ENCODE data around the gene HSF4.
"Not testable (repeated sequence)": the region's sequence is repeated elsewhere in the genome, so short reads cannot be mapped to it uniquely, and the experiment has no call there.

Gene HSF4

GRCh38 chr16:67164599-67165061 lies at the start of gene HSF4:
HSF4 (plus strand) TSS chr16:67164745; CDS start chr16:67164812, 67 bp downstream.
- no peak for FAIRE-seq
- TF ChIP-seq POLR2A (IDR thresholded peaks at IDR 0.05; ENCODE audit: low read depth, low read length): no peak

GRCh38 chr16:67114793-67115192 lies 49.8 kb upstream of the HSF4 start:
- DNase-seq (ENCODE audit: insufficient read length, low spot score) (no peak), FAIRE-seq (no peak)
- no peak for TF ChIP-seq POLR2A (IDR thresholded peaks at IDR 0.05; ENCODE audit: low read depth, low read length)

More at GRCh38 chr16:67164599-67165061, at the start of gene HSF4:
- no peak for DNase-seq (ENCODE audit: insufficient read length, low spot score)

DNA sequence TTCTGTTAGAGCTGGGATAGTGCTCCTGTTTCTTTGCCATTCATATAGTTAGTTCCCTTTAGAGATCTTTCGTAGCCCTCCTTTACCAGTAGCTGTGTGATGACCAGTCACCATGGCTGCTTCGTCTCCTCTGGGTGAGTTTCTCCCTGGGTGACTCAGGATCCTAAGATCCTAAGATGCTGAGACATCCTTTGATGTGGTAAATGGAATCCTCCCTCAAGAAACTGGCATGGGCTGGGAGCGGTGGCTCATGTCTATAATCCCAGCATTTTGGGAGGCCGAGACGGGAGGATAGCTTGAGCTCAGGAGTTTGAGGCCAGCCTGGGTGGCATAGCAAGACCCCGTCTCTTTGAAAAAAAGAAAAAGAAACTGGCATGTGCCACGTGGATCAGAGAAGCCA lies 48.9 kb upstream of the HSF4 start:
- peak; percentile 83 for FAIRE-seq

DNA sequence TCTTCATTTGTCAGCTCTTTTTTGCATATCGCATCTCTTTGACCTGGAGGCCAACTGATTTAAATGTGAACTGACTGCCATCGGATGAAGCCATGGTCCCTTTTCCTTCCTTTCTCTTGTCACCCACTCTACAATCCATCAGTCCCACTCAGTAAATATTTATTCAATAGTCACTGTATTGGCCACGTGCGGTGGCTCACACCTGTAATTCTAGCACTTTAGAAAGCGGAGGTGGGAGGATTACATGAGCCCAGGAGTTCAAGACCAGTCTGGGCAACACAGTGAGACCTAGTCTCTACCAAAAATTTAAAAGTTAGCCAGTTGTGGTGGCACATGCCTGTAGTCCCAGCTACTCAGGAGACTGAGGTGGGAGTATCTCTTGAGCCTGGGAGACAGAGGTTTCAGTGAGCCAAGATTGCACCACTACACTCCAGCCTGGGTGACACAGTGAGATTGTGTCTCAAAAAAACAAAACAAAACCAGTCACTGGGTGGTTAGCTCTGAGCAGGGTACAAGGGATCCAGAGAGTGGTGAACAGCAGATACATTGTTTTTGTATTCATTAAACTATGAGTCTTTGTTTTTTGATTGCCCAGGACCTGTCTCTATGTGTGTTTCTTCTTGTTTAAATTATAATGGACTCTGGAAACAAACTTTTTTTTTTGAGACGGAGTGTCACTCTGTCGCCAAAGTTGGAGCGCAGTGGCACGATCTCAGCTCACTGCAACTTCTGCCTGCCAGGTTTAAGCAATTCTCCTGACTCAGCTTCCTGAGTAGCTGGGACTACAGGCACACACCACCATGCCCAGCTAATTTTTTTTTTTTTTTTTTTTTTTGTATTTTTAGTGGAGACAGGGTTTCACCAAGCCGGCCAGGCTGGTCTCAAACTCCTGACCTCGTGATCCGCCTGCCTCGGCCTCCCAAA lies 47.9 kb upstream of the HSF4 start:
- FAIRE-seq: no peak
- no peak for DNase-seq (ENCODE audit: insufficient read length, low spot score)
- no peak for TF ChIP-seq POLR2A (IDR thresholded peaks at IDR 0.05; ENCODE audit: low read depth, low read length)

More for the DNA sequence above, 48.9 kb upstream of the HSF4 start:
- peak; percentile 97 for DNase-seq (ENCODE audit: insufficient read length, low spot score)
- TF ChIP-seq POLR2A (IDR thresholded peaks at IDR 0.05; ENCODE audit: low read depth, low read length): no peak

DNA sequence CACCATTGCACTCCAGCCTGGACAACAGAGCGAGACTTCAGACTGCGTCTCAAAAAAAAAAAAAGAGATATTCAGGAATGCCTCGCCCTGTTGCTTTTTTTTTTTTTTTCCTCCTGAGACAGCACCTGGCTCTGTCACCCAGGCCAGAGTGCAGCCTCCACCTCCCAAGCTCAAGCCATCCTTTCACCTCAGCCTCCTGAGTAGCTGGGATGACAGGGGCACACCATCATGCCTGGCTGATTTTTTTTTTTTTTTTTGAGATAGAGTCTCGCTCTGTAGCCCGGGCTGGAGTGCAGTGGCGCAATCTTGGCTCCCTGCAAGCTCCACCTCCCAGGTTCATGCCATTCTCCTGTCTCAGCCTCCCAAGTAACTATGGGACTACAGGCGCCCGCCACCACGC lies 46.8 kb upstream of the HSF4 start:
- TF ChIP-seq POLR2A (IDR thresholded peaks at IDR 0.05; ENCODE audit: low read depth, low read length): no peak
- no peak for DNase-seq (ENCODE audit: insufficient read length, low spot score)
- FAIRE-seq: no peak

DNA sequence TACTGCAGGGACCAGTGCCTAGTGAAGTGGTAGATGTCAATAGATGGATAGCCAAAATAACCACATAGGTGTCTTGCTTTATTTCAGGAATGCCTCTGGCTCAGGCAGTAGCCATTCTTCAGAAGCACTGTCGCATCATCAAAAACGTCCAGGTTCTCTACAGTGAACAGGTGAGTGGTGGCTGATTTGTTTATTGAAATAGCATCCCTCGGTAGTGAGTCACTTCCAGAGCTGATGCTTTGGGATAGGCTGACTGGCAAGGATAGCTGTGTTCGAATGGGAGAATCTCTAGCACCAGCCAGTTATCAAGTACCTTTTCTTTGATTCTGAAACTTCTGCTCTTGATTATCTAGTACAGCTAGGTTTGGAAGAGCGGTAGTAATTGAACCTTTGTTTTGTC lies 44.5 kb upstream of the HSF4 start:
- DNase-seq (ENCODE audit: insufficient read length, low spot score) (no peak), FAIRE-seq (no peak)
- no peak for TF ChIP-seq POLR2A (IDR thresholded peaks at IDR 0.05; ENCODE audit: low read depth, low read length)

DNA sequence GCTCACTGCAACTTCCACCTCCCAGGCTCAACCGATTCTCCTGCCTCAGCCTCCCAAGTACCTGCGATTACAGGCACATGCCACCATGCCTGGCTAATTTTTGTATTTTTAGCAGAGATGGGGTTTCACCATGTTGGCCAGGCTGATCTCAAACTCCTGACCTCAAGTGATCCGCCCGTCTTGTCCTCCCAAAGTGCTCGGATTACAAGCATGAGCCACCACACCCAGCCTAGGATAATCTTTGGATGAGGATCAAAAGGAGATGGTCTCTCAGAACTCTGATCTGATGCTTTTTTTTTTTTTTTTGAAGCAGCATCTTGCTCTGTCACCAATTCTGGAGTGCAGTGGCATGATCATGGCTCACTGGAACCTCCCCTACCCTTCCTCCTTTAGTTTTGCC lies 41.7 kb upstream of the HSF4 start:
- DNase-seq (ENCODE audit: insufficient read length, low spot score): not testable (repeated sequence)

DNA sequence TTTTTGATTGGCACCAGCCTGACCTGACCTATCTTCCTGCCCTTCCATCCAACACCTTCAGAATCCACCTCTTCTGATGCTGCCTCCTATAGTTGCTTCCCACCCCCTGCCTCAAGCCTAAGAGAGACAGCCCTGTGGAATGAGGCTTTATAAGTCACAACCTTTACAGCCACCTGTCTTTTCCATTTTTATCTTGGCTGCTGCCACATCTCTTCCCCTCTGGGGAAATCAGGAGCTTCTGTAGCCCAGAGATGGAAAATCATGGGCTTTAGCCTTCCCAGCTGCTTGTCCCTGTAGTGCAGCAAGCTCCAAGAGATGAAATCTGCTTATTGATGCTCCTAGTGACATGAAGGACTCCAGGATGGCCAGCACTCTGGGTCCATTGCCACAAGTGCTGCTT lies 36.1 kb upstream of the HSF4 start:
- FAIRE-seq: no peak
- no peak for TF ChIP-seq POLR2A (IDR thresholded peaks at IDR 0.05; ENCODE audit: low read depth, low read length)
- no peak for DNase-seq (ENCODE audit: insufficient read length, low spot score)

More for the DNA sequence above, 41.7 kb upstream of the HSF4 start:
- FAIRE-seq: not testable (repeated sequence)

DNA sequence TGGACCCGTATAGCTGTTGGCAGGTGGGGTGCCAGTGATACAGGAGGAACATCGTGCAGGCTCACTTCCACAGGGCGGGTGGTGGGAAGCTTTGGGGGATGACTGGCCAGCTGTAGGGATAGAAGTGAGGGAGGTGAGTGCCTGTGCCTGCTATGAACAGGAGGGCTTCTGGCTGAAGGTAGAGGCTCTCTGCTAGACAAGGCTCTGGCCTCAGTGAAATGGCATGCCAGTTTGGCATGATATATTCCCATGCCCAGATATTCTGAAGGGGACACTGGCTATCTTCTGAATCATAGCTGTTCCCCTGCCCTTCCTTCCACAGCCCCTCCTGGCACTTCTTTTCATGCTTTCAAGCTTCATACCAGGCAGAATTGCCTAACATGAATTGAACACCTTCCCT lies 35.7 kb upstream of the HSF4 start:
- no peak for DNase-seq (ENCODE audit: insufficient read length, low spot score)
- no peak for FAIRE-seq
- TF ChIP-seq POLR2A (IDR thresholded peaks at IDR 0.05; ENCODE audit: low read depth, low read length): no peak

DNA sequence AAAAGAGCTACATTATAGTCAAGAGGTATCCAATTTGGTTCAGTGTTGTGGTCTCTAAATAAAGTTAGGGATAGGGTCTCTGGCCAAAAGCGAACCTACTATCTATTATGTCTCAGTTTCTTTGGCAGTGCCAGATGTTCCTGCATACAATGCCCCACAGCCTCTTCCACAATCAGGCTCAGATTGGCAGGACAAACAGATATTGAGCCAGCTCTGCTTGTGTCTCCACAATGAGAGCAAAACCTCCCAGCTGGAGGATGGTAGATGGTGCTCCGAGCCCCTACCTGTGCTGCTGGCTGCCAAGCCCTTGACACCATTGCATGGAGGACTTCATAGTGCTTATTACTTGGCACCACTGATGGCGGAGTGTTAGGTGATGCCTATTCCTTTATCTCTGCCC lies 35.1 kb upstream of the HSF4 start:
- DNase-seq (ENCODE audit: insufficient read length, low spot score) (no peak), FAIRE-seq (no peak)
- TF ChIP-seq POLR2A (IDR thresholded peaks at IDR 0.05; ENCODE audit: low read depth, low read length): no peak

DNA sequence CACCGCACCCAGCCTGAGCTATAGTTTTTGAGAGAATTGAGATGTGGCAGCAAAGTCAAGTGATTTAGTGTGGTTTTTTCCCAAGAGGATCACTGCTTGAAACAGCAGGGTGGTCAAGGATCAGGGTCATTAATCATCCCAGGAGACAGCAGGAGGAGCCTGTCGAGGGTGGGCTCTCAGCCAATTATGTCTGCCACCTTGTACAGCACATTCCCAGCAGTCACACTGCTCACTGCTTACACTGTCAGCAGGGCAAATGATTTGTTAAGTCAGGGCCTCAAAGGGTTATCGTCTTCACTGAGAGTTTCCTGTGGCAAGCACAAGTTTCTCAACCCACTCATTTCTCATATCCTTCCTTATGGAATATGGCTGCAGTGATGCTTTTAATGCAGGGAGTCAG lies 26.9 kb upstream of the HSF4 start:
- TF ChIP-seq POLR2A (IDR thresholded peaks at IDR 0.05; ENCODE audit: low read depth, low read length): no peak
- no peak for FAIRE-seq
- DNase-seq (ENCODE audit: insufficient read length, low spot score): no peak

DNA sequence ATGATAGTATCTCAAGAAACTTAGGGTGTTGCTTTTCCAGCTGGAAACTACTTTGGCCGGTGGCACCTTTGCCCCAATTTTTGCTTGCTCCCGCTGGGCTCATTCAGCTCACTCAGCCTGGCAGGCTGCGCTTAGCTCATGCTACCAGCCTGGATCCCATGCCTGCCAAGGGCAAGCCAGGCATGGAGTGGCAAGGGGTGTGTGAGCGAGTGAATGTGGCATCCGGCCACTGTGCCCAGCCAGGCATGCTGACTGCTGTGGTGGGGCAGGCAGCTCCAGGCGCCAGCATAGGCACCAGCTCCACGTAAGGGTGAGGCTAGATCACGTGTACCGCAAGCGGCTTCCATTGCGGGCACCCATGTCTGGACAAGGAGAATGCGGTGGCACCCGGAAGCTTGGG lies 23.2 kb upstream of the HSF4 start:
- TF ChIP-seq POLR2A (IDR thresholded peaks at IDR 0.05; ENCODE audit: low read depth, low read length): no peak
- FAIRE-seq: no peak
- no peak for DNase-seq (ENCODE audit: insufficient read length, low spot score)

GRCh38 chr16:67142342-67142741 lies 22.2 kb upstream of the HSF4 start:
- FAIRE-seq: no peak
- TF ChIP-seq POLR2A (IDR thresholded peaks at IDR 0.05; ENCODE audit: low read depth, low read length): no peak

GRCh38 chr16:67144943-67145342 lies 19.6 kb upstream of the HSF4 start:
- FAIRE-seq (no peak), DNase-seq (ENCODE audit: insufficient read length, low spot score) (no peak)
- TF ChIP-seq POLR2A (IDR thresholded peaks at IDR 0.05; ENCODE audit: low read depth, low read length): no peak

More at GRCh38 chr16:67142342-67142741, 22.2 kb upstream of the HSF4 start:
- DNase-seq (ENCODE audit: insufficient read length, low spot score): no peak

DNA sequence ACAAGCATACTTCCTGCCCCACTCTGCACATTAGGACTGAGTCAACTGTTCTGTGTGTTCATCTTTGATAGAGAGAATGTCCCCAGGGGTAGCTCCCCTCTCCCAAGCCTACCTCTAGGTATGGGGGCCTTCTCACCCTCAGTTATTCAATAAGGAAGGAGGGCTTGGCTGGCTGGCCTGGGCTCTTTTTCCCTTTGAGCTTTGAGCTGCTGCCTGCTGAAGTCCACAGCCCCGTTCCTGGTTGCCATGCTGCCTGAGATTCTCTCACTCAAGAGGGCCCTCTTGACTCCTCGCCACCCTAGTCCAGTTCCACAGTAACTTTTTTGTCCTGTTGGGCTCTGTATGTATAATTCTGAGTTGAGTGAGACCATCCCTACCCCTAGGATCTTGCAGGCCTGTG lies 18.8 kb upstream of the HSF4 start:
- DNase-seq (ENCODE audit: insufficient read length, low spot score) (no peak), FAIRE-seq (no peak)
- no peak for TF ChIP-seq POLR2A (IDR thresholded peaks at IDR 0.05; ENCODE audit: low read depth, low read length)

Measured in H54 (cell line).